Fibroblast of lung (primary cell): ENCODE data around the gene PRUNE2. TPM values are rescaled to one million over a fixed set of nuclear protein-coding genes. Genes with fewer than 3 reads are reported as not detected.
A peak's percentile ranks its signal among the peaks of the same experiment; 100 is the strongest.

Experiments used
- DNase-seq, 2 donors: peaks; one replicate each; pipeline versions ENCODE4 v3.0.0 to v3.0.0-alpha.2; 2010; ENCODE audit warnings: low read depth in 2 of 2
- H2AFZ ChIP-seq: 2 replicates; pipeline ENCODE4 v1.5.1; 2012; ENCODE audit warnings: low read length, control low read depth, inconsistent platforms
- H3K27ac ChIP-seq: 2 replicates; pipeline ENCODE4 v1.5.1; 2011; ENCODE audit warnings: low read length, control low read depth; ENCODE audit not compliant: insufficient read depth
- H3K27me3 ChIP-seq: 2 replicates; pipeline ENCODE4 v1.5.1; 2011; ENCODE audit warnings: mild to moderate bottlenecking, low read length; ENCODE audit not compliant: control insufficient read depth, insufficient read depth
- H3K36me3 ChIP-seq: 2 replicates; pipeline ENCODE4 v1.5.1; 2011; ENCODE audit warnings: low read length; ENCODE audit not compliant: control insufficient read depth, insufficient read depth
- H3K4me1 ChIP-seq: 2 replicates; pipeline ENCODE4 v1.5.1; 2011; ENCODE audit warnings: low read length; ENCODE audit not compliant: control insufficient read depth, insufficient read depth; ENCODE audit errors: extremely low read depth
- H3K4me2 ChIP-seq: 2 replicates; pipeline ENCODE4 v1.5.1; 2011; ENCODE audit warnings: low read length, control low read depth; ENCODE audit not compliant: insufficient read depth; ENCODE audit errors: extremely low read depth
- H3K4me3 ChIP-seq, 4 experiments: fragments of 200-600 bp in 1 of 4; sonication (generic) in 1 of 4; replicated peaks in 1 of 4; 2 replicates each; pipeline ENCODE4 v1.5.1; 2011 to 2016; ENCODE audit warnings: low read length in 4 of 4, low read depth in 3 of 4, mild to moderate bottlenecking in 3 of 4, control low read depth in 2 of 4, inconsistent platforms in 1 of 4, mixed read lengths in 1 of 4; ENCODE audit not compliant: insufficient read depth in 1 of 4; ENCODE audit errors: control extremely low read depth in 1 of 4
- H3K79me2 ChIP-seq: 2 replicates; pipeline ENCODE4 v1.5.1; 2012; ENCODE audit warnings: mild to moderate bottlenecking, low read length, inconsistent platforms; ENCODE audit not compliant: control insufficient read depth, insufficient read depth
- H3K9ac ChIP-seq: 2 replicates; pipeline ENCODE4 v1.5.1; 2011; ENCODE audit warnings: mild to moderate bottlenecking, low read length, control low read depth; ENCODE audit not compliant: insufficient read depth
- H3K9me3 ChIP-seq: 2 replicates; pipeline ENCODE4 v1.5.1; 2012; ENCODE audit warnings: low read depth, low read length; ENCODE audit not compliant: control insufficient read depth, insufficient read depth
- H4K20me1 ChIP-seq: 2 replicates; pipeline ENCODE4 v1.5.1; 2011; ENCODE audit warnings: low read length; ENCODE audit not compliant: control insufficient read depth, insufficient read depth; ENCODE audit errors: extremely low read depth
- CTCF ChIP-seq, 2 donors: IDR thresholded peaks in 1 of 2; conservative IDR thresholded peaks in 1 of 2; 1 replicate in 1 of 2; 2 replicates in 1 of 2; pipeline ENCODE4 v1.5.1; 2011 to 2012; ENCODE audit warnings: low read length in 2 of 2, control low read depth in 1 of 2, inconsistent platforms in 1 of 2, low read depth in 1 of 2, mild to moderate bottlenecking in 1 of 2
- EZH2 ChIP-seq: IDR thresholded peaks from 2 replicates; pipeline ENCODE4 v1.5.1; 2012; ENCODE audit warnings: low read length, control low read depth, mild to moderate bottlenecking; ENCODE audit errors: missing control alignments
- polyA plus RNA-seq, 2 donors: library from polyadenylated mRNA; depleted of rRNA in 1 of 2; stranded (reverse) in 1 of 2; unstranded in 1 of 2; fragments of >200 nt; gene quantifications; 2 replicates each; pipeline ENCODE4 v1.2.1, GENCODE V29; 2011 to 2012; ENCODE audit warnings: missing spikeins in 1 of 2
- total RNA-seq: library from RNA; depleted of rRNA; stranded (reverse); fragments of >200 nt; gene quantifications from 2 replicates; pipeline ENCODE4 v1.2.1, GENCODE V29; 2014

The PRUNE2 gene
- total and polyA plus RNA-seq, 2 donors (not counting 1 experiment from before 2014, with no cell fraction given): 5.4 to 95.6 TPM

- Histone ChIP-seq H3K36me3 (no peaks in the 10 kb centered on the region), H3K27ac (no peak overlapping the region), H3K4me2 (no peak overlapping the region), H3K4me3 (no peak overlapping the region), H2AFZ (no peak overlapping the region), H3K79me2 (no peaks in the 10 kb centered on the region), H3K27me3 (no peaks in the 10 kb centered on the region), H4K20me1 (no peaks in the 10 kb centered on the region), H3K9me3 (no peaks in the 10 kb centered on the region), H3K4me1 (no peaks in the 10 kb centered on the region), H3K9ac (no peak overlapping the region)
- TF ChIP-seq CTCF (conservative IDR thresholded peaks at IDR 0.05 in 1 of 2, IDR thresholded peaks at IDR 0.05 in 1 of 2; ENCODE audit: low read depth in 1 of 2, low read length in 2 of 2) (no peak), EZH2 (no peak)
- no peak for DNase-seq
These were observed 275.0 kb downstream of the PRUNE2 start for GRCh38 chr9:76630916-76631315.

- Histone ChIP-seq H3K9me3 (no peaks in the 10 kb centered on the region), H3K27me3 (no peaks in the 10 kb centered on the region), H3K36me3 (no peaks in the 10 kb centered on the region), H3K9ac (no peak overlapping the region), H4K20me1 (no peaks in the 10 kb centered on the region), H3K4me3 (no peak overlapping the region), H3K4me2 (no peak overlapping the region), H3K79me2 (no peaks in the 10 kb centered on the region), H3K4me1 (no peaks in the 10 kb centered on the region), H3K27ac (no peak overlapping the region), H2AFZ (no peak overlapping the region)
- peak in 1 of 2 donors; percentile 28 for DNase-seq
- TF ChIP-seq CTCF (conservative IDR thresholded peaks at IDR 0.05 in 1 of 2, IDR thresholded peaks at IDR 0.05 in 1 of 2; ENCODE audit: low read depth in 1 of 2, low read length in 2 of 2) (no peak), EZH2 (no peak)
These were observed 276.5 kb downstream of the PRUNE2 start for GRCh38 chr9:76629205-76629990.

- Histone ChIP-seq H3K9me3 (no peaks in the 10 kb centered on the region), H3K27me3 (no peaks in the 10 kb centered on the region), H3K27ac (no peak overlapping the region), H2AFZ (no peak overlapping the region), H3K4me1 (no peaks in the 10 kb centered on the region), H4K20me1 (no peaks in the 10 kb centered on the region), H3K4me2 (no peak overlapping the region), H3K9ac (no peak overlapping the region), H3K79me2 (no peaks in the 10 kb centered on the region), H3K4me3 (no peak overlapping the region), H3K36me3 (no peaks in the 10 kb centered on the region)
- TF ChIP-seq CTCF (conservative IDR thresholded peaks at IDR 0.05 in 1 of 2, IDR thresholded peaks at IDR 0.05 in 1 of 2; ENCODE audit: low read depth in 1 of 2, low read length in 2 of 2) (no peak), EZH2 (no peak)
- DNase-seq: no peak
These were observed 277.8 kb downstream of the PRUNE2 start for GRCh38 chr9:76628155-76628554.
